Left hindlimb (tissue), 1 donor: ENCODE measurements around the gene WDR1.

Experiments used
- DNase-seq: peaks from one replicate; pipeline ENCODE4 v3.0.0-alpha.2; 2018

Gene WDR1

GRCh38 chr4:10066206-10066605 is 50.4 kb downstream of the WDR1 start:
- DNase-seq = no peak

- peak; percentile 74 for DNase-seq
Observed at GRCh38 chr4:10063544-10064300, 52.9 kb downstream of the WDR1 start.

DNA sequence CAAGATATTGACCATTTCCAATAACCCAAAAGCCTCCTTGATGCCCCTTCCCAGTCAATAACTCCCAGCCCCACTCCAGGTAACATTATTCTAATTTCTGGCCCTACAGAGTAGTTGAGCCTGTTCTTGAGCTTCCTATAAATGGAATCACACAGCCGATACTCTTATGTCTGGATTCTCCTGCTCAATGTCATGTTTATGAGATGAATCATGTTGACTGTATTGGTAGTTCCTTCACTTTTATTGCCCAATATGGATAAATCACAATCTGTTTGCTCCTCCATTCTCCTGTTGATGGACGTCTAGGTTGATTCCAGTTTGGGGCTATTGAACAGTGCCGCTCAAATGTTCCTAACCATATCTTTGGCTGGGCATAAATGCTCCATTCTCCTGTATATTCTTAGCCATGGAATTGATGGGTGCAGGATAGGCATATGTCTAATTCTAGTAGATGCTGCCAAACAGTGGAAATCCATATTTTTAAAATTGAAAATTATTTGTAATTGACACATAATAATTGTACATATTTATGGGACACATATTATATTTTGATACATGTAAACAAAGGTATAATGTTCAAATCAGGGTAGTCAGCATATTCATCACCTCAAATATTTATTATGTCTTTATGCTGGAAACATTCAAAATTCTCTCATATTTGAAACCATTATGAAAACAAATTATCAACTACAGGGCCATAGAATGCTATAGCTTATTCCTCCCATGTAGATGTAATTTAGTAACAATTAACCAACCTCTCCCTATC is 54.8 kb downstream of the WDR1 start:
- no peak for DNase-seq

GRCh38 chr4:10058371-10058770 is 58.2 kb downstream of the WDR1 start:
- no peak for DNase-seq

DNA sequence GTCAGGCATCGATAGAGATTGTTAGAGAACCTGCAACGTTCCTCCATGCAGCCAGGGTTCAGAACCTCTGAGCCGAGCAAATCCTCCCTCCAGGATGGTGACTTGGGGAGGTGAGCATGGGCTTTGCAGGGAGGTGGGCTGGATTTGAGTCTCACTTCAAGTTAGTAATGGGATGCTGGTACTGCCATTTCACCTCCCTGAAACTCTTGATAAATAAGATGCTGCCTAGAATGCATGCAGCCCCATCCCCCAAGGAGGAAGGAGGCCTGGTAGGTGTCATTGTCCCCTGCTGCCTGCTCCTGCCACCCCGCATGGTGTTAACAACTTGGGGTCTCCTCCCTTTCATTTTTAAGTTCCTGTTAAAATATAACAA is 59.6 kb downstream of the WDR1 start:
- DNase-seq = no peak

GRCh38 chr4:10056334-10057022 is 60.1 kb downstream of the WDR1 start:
- no peak for DNase-seq

- DNase-seq = no peak
Observed at GRCh38 chr4:10055871-10056270, 60.7 kb downstream of the WDR1 start.

DNA sequence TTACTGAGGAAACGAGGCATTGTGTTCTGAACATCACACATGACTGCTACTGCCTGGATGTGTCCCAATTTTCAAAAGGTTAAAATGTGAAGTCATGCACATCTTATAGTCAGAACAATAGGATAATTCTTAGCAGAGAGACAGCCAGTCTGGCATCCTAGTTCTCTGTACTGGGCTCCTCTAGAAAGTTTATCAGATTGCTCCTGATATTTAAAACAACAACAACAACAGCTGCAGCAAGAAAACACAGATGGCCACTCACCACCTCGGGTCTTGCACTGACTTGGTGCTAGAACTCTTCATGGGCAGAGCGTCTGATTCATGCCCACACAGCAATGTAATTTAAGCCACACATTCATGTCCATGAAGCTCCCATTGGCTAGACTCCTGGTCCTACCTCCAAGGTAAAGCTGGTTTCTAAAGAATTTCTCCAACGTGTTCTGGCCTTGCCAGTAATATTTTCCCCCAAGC is 62.0 kb downstream of the WDR1 start:
- DNase-seq = no peak

GRCh38 chr4:10053635-10054453 is 62.8 kb downstream of the WDR1 start:
- no peak for DNase-seq

GRCh38 chr4:10051517-10052135 is 65.0 kb downstream of the WDR1 start:
- no peak for DNase-seq

GRCh38 chr4:10050721-10051120 is 65.9 kb downstream of the WDR1 start:
- no peak for DNase-seq

DNA sequence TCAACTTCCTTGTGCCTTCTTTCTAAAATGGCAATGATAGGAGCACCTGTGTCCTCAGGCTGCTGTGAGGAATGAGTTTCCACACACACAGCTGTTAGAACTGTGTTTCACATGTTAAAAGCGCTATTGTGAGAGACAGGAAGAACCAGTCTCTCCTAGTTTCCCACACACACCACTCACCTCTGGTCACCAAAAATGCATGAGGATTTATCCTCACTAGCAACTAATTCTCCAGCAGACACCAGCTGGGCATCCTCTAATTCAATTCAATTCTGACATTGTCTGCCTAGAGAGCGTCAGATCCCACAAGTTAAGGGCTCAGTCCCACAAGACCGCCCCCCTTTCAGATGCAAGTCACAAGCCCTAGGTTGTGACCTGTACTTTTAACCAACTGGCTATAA is 66.3 kb downstream of the WDR1 start:
- DNase-seq = no peak

DNA sequence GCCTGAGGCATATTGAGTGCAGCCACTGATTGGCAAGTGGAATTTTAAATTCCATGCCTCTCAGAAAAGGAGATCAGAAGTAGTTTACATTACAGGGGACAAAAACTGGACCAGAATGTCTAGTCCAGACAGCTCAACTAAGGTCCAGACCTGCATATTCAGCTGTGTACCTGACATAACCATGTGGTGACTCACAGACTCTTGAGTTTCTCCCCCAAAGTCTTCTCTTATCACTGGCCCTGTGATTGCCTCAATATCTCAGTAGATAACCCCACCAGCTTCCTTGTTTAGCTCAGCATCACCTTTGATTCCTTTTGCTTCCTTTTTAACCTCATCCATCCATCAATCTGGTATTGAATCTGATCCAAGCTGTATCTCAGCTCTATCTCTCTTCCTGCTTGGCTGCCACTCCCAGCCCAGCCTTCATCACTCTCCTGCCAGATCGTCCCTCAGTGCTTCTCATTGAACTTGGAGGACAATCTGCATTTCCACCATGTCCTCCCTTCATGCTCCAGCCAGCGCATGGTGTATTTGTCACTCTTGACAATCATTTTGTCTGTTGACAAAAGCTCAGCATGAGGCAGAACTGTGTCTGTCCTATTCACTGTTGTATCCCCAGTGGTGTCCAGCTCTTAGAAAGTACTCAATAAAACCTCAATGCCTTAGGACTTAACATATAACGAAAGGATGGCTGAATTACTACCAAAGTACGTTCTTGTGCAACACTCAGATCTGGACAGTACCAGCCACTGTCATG is 67.5 kb downstream of the WDR1 start:
- DNase-seq = no peak

DNA sequence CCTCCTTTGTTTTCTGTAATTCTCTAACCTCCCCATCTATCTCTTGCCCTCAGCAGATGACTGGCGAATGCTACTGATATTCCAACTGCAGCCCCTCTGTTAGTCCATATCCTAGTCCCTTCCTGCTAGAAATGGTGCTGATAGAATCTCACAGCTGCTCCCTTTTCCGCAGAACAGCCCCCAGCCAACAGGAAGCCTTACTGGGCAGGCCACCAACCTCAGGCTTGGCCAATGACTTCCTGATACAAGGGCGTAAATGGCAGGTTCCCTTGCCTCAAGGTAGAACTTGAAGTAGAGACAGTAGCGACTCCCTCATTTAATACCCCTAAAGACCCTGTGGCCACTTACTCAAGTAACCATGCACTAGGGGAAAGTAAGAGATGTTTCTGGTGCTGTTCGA is 68.6 kb downstream of the WDR1 start:
- no peak for DNase-seq

- DNase-seq = no peak
Observed at GRCh38 chr4:10046471-10046870, 70.1 kb downstream of the WDR1 start.

GRCh38 chr4:10045481-10045880 is 71.1 kb downstream of the WDR1 start:
- no peak for DNase-seq

GRCh38 chr4:10041036-10041435 is 75.6 kb downstream of the WDR1 start:
- no peak for DNase-seq

- DNase-seq = no peak
Observed at GRCh38 chr4:10040049-10040892, 76.3 kb downstream of the WDR1 start.

DNA sequence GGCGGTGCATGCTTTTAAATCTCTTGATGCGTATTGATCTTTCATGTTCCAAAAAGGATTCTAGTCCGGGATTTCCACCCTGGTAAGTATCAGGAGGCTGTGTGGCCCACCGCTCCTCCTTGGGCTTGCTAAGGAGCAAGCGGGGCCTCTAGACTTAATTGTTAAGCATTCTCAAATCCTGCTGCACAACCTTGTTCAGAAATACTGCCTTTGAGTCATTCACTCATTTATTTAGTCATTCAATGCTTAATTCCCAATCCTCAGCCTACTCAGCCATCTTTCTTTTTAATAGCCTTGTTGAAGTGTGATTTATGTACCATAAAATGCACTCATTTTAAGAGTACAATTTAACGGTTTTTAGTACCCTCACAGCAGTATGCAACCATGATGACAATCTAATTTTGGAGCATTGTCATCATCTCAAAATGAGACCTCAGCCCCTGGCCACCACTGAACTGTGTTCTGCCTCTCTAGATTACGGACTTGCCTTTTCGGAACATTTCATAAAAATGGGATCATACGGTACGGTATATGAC is 79.7 kb downstream of the WDR1 start:
- DNase-seq = no peak

DNA sequence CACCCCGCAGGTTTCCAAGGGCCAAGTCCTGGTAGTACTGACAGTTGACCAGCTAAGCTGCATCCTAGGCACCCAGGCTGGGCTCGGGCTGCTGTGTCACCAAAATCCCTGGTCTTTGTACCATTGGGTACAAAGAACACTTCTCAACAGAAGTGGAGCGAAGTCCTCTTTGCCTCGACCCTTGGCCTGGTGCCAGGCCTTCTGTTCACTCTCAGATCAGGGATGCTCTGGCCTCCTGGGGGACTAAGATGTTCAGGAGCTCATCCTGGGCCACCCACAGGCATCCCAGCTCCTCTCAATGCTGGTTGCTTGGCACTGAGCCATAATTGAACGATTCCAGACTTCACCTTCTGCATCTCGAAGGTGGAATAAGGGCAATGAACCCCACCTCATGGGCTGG is 81.5 kb downstream of the WDR1 start:
- DNase-seq = no peak
